ENCODE data around the gene CRPPA. TPM values are rescaled to one million over a fixed set of nuclear protein-coding genes. Genes with fewer than 3 reads are reported as not detected.

Gene CRPPA
- total and polyA plus RNA-seq, 12 donors = 0.57 to 4.2 (median 2.8) TPM

DNA sequence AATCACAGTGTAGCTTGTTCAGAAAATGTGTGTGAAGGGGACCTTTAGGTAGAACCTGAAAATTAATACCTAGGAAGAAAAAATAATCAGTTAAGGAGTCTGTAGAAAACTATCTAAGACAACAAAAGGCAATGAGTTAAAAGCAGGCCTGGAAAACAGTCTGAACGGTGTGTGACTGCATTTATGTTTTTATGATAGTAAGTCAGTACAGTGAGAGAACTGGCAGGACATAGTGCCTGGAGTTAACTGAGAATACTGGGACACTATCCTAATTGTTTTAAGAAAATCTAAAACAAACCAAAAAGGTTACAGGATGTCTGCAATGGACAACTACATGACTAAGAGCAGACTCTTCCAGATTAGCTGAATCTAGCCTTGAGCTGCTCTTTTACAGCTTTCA lies 17.9 kb downstream of the CRPPA start:
- Histone ChIP-seq H3K9me3 (replicated peaks in 1 of 3) (peaks cover 0 to 10% (median 0%) of the 10 kb centered on the region in 3 donors), H3K27me3 (no peaks in the 10 kb centered on the region), H3K4me3 (no peak overlapping the region), H3K4me1 (replicated peaks in 1 of 2) (no peaks in the 10 kb centered on the region), H3K27ac (no peak overlapping the region), H3K36me3 (replicated peaks in 1 of 2) (no peaks in the 10 kb centered on the region)
- intact Hi-C loops (cut with DNase I) = no loop called here
- no peak for TF ChIP-seq POLR2A (IDR thresholded peaks at IDR 0.05)
- TF ChIP-seq, protein P1, sequence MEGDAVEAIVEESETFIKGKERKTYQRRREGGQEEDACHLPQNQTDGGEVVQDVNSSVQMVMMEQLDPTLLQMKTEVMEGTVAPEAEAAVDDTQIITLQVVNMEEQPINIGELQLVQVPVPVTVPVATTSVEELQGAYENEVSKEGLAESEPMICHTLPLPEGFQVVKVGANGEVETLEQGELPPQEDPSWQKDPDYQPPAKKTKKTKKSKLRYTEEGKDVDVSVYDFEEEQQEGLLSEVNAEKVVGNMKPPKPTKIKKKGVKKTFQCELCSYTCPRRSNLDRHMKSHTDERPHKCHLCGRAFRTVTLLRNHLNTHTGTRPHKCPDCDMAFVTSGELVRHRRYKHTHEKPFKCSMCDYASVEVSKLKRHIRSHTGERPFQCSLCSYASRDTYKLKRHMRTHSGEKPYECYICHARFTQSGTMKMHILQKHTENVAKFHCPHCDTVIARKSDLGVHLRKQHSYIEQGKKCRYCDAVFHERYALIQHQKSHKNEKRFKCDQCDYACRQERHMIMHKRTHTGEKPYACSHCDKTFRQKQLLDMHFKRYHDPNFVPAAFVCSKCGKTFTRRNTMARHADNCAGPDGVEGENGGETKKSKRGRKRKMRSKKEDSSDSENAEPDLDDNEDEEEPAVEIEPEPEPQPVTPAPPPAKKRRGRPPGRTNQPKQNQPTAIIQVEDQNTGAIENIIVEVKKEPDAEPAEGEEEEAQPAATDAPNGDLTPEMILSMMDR (IDR thresholded peaks at IDR 0.05) = no peak
- DNase-seq = no peak
- 90 to 100% (median 96%) methylated on average over 1 of the region's 1 CpG for WGBS, 4 donors

GRCh38 chr7:16402940-16403339 lies 18.4 kb downstream of the CRPPA start:
- Histone ChIP-seq H3K4me3 (no peak overlapping the region), H3K27me3 (no peaks in the 10 kb centered on the region), H3K27ac (no peak overlapping the region), H3K36me3 (replicated peaks in 1 of 2) (no peaks in the 10 kb centered on the region), H3K4me1 (replicated peaks in 1 of 2) (no peaks in the 10 kb centered on the region), H3K9me3 (replicated peaks in 1 of 3) (peaks cover 0 to 10% (median 0%) of the 10 kb centered on the region in 3 donors)
- WGBS, 4 donors = 86 to 96% (median 93%) methylated on average over 1 of the region's 1 CpG
- intact Hi-C loops (cut with DNase I) = no loop called here
- DNase-seq = no peak
- TF ChIP-seq, protein P1 (IDR thresholded peaks at IDR 0.05) = no peak
- no peak for TF ChIP-seq POLR2A (IDR thresholded peaks at IDR 0.05)

DNA sequence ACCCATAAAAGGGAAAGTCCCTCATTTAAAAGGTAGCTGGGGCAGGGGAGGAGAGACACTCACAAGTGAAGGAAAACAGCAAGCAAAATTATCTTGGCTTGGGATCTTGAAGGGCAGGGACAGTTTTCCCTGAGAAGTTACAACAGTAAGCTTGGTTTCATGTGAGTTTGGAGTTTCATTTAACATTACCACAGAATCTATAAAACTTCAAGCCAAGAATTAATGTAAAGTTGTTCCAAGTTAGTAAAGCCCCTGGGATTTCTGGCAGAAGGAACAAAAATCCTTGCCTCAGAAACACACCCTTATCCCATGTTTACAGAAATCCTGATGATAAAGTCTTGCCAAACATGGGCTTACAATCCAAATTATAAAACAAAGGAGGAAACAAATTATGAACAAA lies 19.2 kb downstream of the CRPPA start:
- Histone ChIP-seq H3K4me3 (no peak overlapping the region), H3K9me3 (replicated peaks in 1 of 3) (peaks cover 0 to 10% (median 0%) of the 10 kb centered on the region in 3 donors), H3K27ac (no peak overlapping the region), H3K4me1 (replicated peaks in 1 of 2) (no peaks in the 10 kb centered on the region), H3K27me3 (no peaks in the 10 kb centered on the region), H3K36me3 (replicated peaks in 1 of 2) (no peaks in the 10 kb centered on the region)
- DNase-seq = no peak
- intact Hi-C loops (cut with DNase I) = no loop called here
- TF ChIP-seq, protein P1 (IDR thresholded peaks at IDR 0.05) = no peak
- TF ChIP-seq POLR2A (IDR thresholded peaks at IDR 0.05) = no peak

GRCh38 chr7:16400893-16401275 lies 20.5 kb downstream of the CRPPA start:
- no peak for TF ChIP-seq POLR2A (IDR thresholded peaks at IDR 0.05)
- TF ChIP-seq, protein P1 (IDR thresholded peaks at IDR 0.05) = no peak
- H3K9me3 ChIP-seq (replicated peaks in 1 of 3) = peaks cover 0 to 10% (median 0%) of the 10 kb centered on the region in 3 donors
- no peaks in the 10 kb centered on the region for H3K36me3 ChIP-seq (replicated peaks in 1 of 2)
- intact Hi-C loops (cut with DNase I) = no loop called here
- no peak overlapping the region for H3K4me3 ChIP-seq
- H3K27ac ChIP-seq = no peak overlapping the region
- H3K4me1 ChIP-seq (replicated peaks in 1 of 2) = no peaks in the 10 kb centered on the region
- no peaks in the 10 kb centered on the region for H3K27me3 ChIP-seq
- no peak for DNase-seq

All from adrenal gland (tissue), 12 donors.